HFFc6 (cell line): ENCODE measurements around the gene PWWP2B. TPM values are rescaled to one million over a fixed set of nuclear protein-coding genes. Genes with fewer than 3 reads are reported as not detected.
"Not testable (repeated sequence)": the region's sequence is repeated elsewhere in the genome, so short reads cannot be mapped to it uniquely, and the experiment has no call there.

Source experiments
- DNase-seq: peaks from one replicate; pipeline ENCODE4 v3.0.0-alpha.2; 2018
- H3K27ac Mint-ChIP-seq: 2 replicates; pipeline ENCODE4 v1.8.0; 2020; ENCODE audit warnings: mild to moderate bottlenecking, mixed read lengths
- H3K27me3 Mint-ChIP-seq: 2 replicates; pipeline ENCODE4 v1.8.0; 2021; ENCODE audit warnings: mild to moderate bottlenecking, moderate library complexity, mixed read lengths; ENCODE audit not compliant: insufficient read depth
- H3K36me3 Mint-ChIP-seq: 2 replicates; pipeline ENCODE4 v1.8.0; 2021; ENCODE audit warnings: low read depth, mixed read lengths
- H3K4me1 Mint-ChIP-seq: 2 replicates; pipeline ENCODE4 v1.8.0; 2020; ENCODE audit warnings: low read depth, mixed read lengths
- H3K4me3 Mint-ChIP-seq: 2 replicates; pipeline ENCODE4 v1.8.0; 2020; ENCODE audit warnings: mild to moderate bottlenecking, moderate library complexity, mixed read lengths
- H3K9me3 Mint-ChIP-seq: 2 replicates; pipeline ENCODE4 v1.8.0; 2020; ENCODE audit warnings: mild to moderate bottlenecking, mixed read lengths
- total RNA-seq, 6 experiments: library from RNA; stranded (reverse); fragmentation: NEBNext Ultra II Directional; extraction: Animal tissue kit (Norgen Biotek cat#: 25700); gene quantifications; 2 replicates in 1 of 6; 3 replicates in 5 of 6; pipeline ENCODE4 v1.2.3, GENCODE V29; 2021
- TF ChIP-seq, protein P1 (sequence below): fragments of 200-600 bp; sonication (generic); IDR thresholded peaks from 2 replicates; pipeline ENCODE4 v1.5.0; 2021; ENCODE audit warnings: antibody characterized with exemption, mild to moderate bottlenecking

Gene PWWP2B
- total RNA-seq, 6 experiments from 2014 or later, result 4.1 to 6.3 (median 4.7) TPM

- no peaks in the 10 kb centered on the region for H3K9me3 Mint-ChIP-seq
- no peaks in the 10 kb centered on the region for H3K36me3 Mint-ChIP-seq
- DNase-seq, result no peak
- peaks cover 20% of the 10 kb centered on the region for H3K27me3 Mint-ChIP-seq
- H3K4me3 Mint-ChIP-seq, result no peak overlapping the region
- no peak overlapping the region for H3K27ac Mint-ChIP-seq
- TF ChIP-seq, protein P1, sequence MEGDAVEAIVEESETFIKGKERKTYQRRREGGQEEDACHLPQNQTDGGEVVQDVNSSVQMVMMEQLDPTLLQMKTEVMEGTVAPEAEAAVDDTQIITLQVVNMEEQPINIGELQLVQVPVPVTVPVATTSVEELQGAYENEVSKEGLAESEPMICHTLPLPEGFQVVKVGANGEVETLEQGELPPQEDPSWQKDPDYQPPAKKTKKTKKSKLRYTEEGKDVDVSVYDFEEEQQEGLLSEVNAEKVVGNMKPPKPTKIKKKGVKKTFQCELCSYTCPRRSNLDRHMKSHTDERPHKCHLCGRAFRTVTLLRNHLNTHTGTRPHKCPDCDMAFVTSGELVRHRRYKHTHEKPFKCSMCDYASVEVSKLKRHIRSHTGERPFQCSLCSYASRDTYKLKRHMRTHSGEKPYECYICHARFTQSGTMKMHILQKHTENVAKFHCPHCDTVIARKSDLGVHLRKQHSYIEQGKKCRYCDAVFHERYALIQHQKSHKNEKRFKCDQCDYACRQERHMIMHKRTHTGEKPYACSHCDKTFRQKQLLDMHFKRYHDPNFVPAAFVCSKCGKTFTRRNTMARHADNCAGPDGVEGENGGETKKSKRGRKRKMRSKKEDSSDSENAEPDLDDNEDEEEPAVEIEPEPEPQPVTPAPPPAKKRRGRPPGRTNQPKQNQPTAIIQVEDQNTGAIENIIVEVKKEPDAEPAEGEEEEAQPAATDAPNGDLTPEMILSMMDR, result no peak
- H3K4me1 Mint-ChIP-seq, result no peaks in the 10 kb centered on the region
Measured at GRCh38 chr10:132375795-132376297, 21.2 kb upstream of the PWWP2B start.

- Mint-ChIP-seq H3K27me3 (peaks cover 21% of the 10 kb centered on the region), H3K9me3 (no peaks in the 10 kb centered on the region), H3K4me1 (peaks cover 1% of the 10 kb centered on the region; the same call in 1 of the 2 replicates), H3K27ac (no peak overlapping the region), H3K36me3 (no peaks in the 10 kb centered on the region), H3K4me3 (no peak overlapping the region)
- TF ChIP-seq, protein P1, result no peak
- no peak for DNase-seq
Measured at GRCh38 chr10:132376394-132376851, 20.6 kb upstream of the PWWP2B start.

- TF ChIP-seq, protein P1, result no peak
- DNase-seq, result no peak
- H3K4me3 Mint-ChIP-seq, result no peak overlapping the region
- H3K36me3 Mint-ChIP-seq, result no peaks in the 10 kb centered on the region
- no peaks in the 10 kb centered on the region; the same call in 1 of the 2 replicates for H3K9me3 Mint-ChIP-seq
- H3K27ac Mint-ChIP-seq, result no peak overlapping the region
- peaks cover 23% of the 10 kb centered on the region for H3K27me3 Mint-ChIP-seq
- H3K4me1 Mint-ChIP-seq, result peaks cover 10% of the 10 kb centered on the region
Measured at GRCh38 chr10:132377326-132377725, 19.7 kb upstream of the PWWP2B start.

- DNase-seq, H3K4me3 Mint-ChIP-seq, H3K36me3 Mint-ChIP-seq, H3K27ac Mint-ChIP-seq, H3K9me3 Mint-ChIP-seq: not testable (repeated sequence)
- H3K4me1 Mint-ChIP-seq, result peaks cover 14% of the 10 kb centered on the region
- peaks cover 23% of the 10 kb centered on the region for H3K27me3 Mint-ChIP-seq
Measured at GRCh38 chr10:132379026-132379425, 18.0 kb upstream of the PWWP2B start.

GRCh38 chr10:132380986-132381385 is 16.0 kb upstream of the PWWP2B start:
- peaks cover 18% of the 10 kb centered on the region for H3K27me3 Mint-ChIP-seq
- DNase-seq, H3K9me3 Mint-ChIP-seq, H3K27ac Mint-ChIP-seq, H3K4me3 Mint-ChIP-seq, H3K36me3 Mint-ChIP-seq: not testable (repeated sequence)
- H3K4me1 Mint-ChIP-seq, result peaks cover 14% of the 10 kb centered on the region

DNA sequence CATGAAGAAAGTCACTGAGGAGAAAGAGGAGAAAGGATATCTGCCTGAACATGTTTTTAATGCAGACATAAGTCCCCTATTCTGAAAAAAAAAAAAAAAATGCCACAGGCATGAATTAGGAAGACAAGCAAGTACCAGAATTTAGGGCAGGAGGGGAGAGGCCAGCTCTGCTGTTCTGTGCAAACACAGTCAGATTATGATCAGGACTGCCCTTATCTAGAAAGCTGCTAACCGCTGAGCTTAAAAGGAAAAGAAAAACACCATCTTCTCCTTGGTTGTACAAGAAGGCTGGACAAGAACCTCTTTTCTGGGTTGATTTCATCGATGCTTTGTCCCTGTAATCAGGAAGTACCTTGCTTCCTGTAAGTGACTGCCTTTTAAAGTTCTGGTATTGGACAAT is 15.3 kb upstream of the PWWP2B start:
- Mint-ChIP-seq H3K27me3 (peaks cover 18% of the 10 kb centered on the region), H3K9me3 (no peaks in the 10 kb centered on the region; the same call in 1 of the 2 replicates), H3K27ac (no peak overlapping the region), H3K36me3 (no peaks in the 10 kb centered on the region), H3K4me3 (no peak overlapping the region), H3K4me1 (peaks cover 14% of the 10 kb centered on the region)
- no peak for DNase-seq
- TF ChIP-seq, protein P1, result no peak
